Mammary epithelial cell (primary cell): ENCODE results near the gene TLK1.

Experiments
- CTCF ChIP-seq, 2 donors: IDR thresholded peaks in 1 of 2; conservative IDR thresholded peaks in 1 of 2; 2 replicates each; pipeline ENCODE4 v1.5.1; 2011 to 2012; ENCODE audit warnings: inconsistent platforms in 2 of 2, low read length in 2 of 2, mild to moderate bottlenecking in 2 of 2, control low read depth in 1 of 2, low read depth in 1 of 2; ENCODE audit not compliant: insufficient read depth in 1 of 2; ENCODE audit errors: extremely low read depth in 1 of 2
- EZH2 ChIP-seq: IDR thresholded peaks from 2 replicates; pipeline ENCODE4 v1.6.1; 2012; ENCODE audit warnings: low read length, inconsistent platforms, borderline replicate concordance

- TF ChIP-seq CTCF (conservative IDR thresholded peaks at IDR 0.05 in 1 of 2, IDR thresholded peaks at IDR 0.05 in 1 of 2; ENCODE audit: extremely low read depth in 1 of 2, insufficient read depth in 1 of 2, low read depth in 1 of 2, low read length in 2 of 2) (no peak), EZH2 (no peak)
These were observed 62.1 kb downstream of the TLK1 start for GRCh38 chr2:171098607-171099006.
